Central memory CD4-positive, alpha-beta T cell (primary cell): Measurements from ENCODE around the gene NPRL2.
A peak's percentile ranks its signal among the peaks of the same experiment; 100 is the strongest.

Experiments used
- DNase-seq: peaks from one replicate; pipeline ENCODE4 v3.0.0; 2022

The NPRL2 gene

DNA sequence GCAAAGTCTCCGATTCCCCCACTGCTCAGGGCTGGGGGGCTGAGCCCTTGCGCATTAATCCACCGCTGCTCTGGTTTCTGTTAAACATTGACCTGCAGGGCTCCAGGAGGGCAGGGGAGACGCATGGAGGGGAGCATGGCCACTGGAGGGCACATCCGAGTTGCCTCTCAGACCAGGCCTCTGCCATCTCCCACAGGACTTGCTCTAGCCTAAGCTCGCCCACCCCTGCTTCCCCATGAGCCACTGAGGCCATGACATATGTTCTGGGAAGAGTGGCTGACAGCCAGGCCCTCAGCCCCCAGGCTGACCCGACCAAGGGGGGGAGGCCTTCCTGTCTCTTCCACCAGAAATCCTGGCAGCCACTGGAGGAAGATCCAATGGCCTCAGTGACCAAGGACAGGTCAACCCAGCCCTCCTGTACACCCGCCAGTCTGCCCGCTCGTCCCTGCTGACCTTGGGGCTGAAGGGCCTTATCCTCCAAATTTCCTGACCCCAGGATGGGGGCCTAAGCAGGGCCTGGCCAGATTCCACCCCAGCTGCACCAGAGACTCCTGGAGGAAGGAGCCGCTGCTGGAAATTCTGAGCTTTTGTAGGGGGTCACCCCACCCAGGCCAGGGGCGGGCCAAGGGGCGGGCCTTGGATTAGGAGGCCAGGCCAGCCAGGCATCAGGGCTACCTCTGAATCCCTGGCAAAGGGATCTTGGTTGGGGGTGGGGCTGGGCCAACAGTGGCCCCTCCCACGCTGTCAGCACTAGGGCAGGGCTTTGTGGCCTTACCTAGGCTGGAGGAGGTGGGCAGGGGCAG lies 47.4 kb downstream of the NPRL2 start, which contains the start of gene HYAL1:
HYAL1 (minus strand) TSS at position 562 of the 803 bp plus-strand sequence. CDS start 618 bp downstream, outside the sequence.
- DNase-seq: no peak

DNA sequence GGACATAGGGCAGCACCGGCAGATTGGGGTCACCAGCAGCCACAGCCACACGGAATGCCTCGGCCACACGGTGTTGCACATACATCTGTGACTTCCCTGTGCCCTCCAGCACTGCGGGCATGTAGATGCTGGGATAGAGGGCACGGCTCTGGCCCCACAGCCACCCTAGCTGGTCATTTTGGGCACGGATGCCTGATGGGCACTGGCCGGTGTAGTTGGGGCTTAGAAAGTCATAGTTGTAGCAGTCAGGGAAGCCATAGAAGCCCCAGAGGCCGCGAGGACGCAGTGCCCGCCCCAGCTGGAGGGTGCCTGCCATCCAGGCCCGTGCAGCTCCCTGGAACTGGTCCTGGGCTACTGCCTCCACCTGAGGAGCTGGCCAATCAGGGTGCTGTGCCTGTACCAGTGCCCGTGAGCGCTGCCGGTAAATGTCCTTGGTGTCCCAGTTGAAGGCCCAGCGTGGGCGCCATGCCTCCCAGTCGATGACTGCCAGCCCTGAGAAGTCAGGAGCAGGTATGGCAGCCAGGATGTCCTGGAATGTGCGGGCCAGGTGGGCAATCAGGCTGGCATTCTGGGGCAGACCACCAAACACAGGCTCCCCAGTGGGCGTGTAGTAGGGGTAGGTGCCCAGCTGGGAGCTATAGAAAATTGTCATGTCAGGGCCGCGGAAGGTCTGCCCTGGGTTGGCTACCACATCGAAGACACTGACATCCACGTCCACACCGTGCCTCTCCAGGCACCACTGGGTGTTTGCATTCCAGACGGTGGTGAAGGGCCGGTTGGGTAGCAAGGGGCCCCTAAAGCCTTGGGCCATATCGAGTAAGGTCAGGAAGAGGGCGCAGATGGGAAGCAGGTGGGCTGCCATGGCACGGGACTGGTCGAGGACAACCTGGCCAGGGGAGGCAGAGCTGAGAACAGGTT lies 48.2 kb downstream of the NPRL2 start:
- DNase-seq: no peak

- DNase-seq: no peak
Observed at GRCh38 chr3:50300681-50301254, 49.8 kb downstream of the NPRL2 start.

- no peak for DNase-seq
Observed at GRCh38 chr3:50299929-50300680, 50.5 kb downstream of the NPRL2 start.

- DNase-seq: no peak
Observed at GRCh38 chr3:50299638-50299928, 51.0 kb downstream of the NPRL2 start.

DNA sequence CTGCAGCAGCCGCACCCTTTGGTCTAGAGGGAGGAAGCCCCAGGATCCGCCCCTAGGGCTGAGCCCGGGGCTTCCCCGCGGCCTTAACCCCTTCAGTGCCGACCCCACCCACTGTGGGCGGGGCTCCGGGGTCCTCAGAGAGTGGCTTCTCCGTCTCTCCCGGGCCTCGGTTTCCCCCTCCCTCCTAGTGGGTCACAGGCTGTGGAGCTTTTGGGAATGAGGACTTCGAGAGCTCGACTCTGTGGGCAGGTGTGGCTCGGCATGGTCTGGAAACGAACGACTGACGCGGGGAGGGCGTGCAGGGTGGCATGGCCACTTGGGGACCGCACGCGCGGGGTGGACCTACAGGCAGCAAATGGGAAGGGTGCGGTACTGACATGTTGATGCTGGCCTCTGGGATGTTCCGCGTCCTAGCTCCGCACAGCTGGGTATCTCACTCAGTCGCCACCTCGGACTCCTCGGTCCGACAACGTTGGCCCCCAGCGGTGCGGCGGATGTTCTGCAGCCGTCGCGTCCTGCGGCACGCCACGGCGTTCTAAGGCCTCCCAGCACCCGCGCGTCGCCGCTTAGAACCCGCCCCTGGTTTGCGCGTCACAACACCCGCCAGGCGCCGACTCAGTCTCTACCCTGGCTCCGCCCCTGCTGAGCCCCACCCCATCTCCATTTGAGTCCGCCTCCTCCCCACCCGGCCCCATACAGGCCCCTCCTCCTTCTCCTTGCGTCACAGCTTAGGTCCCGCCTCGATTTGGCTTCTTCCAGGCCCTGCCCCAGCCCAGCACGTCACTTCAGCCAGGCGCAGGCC lies 51.5 kb downstream of the NPRL2 start, which contains the start of the genes HYAL3 and NAA80:
HYAL3 (minus strand) TSS at position 570 of the 802 bp plus-strand sequence. CDS start 3,803 bp downstream, outside the sequence.
NAA80 (minus strand) TSS at position 570 of the 802 bp plus-strand sequence. CDS start 1,942 bp downstream, outside the sequence.
- peak; percentile 100 for DNase-seq

- DNase-seq: no peak
Observed at GRCh38 chr3:50297896-50298725, 52.5 kb downstream of the NPRL2 start.

DNA sequence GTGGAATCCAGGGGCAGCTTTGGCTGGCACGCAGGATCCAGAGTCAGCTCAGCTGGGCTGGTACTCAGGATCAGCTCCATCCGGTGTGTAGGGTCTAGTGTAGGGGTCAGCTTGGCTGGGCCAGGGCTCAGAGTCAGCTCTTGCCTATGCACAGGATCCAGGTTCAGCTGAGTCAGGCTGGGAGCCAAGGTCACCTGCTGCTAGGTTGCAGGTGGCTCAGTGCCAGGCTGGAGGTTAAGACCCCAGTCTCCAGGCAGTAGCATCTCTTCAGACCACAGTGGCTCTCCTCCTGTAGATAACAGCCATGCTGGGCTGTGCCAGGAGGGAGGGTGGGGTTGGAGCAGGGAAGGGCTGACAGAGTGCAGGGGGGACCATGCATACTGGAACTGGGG lies 53.2 kb downstream of the NPRL2 start:
- no peak for DNase-seq
